ENCODE results near the gene KCP.

The KCP gene

GRCh38 chr7:128902761-128903585 is 7.5 kb downstream of the KCP start:
- H3K4me1 ChIP-seq (ENCODE audit: insufficient read depth, low read length), result no peaks in the 10 kb centered on the region
- no peak overlapping the region for H2AFZ ChIP-seq (ENCODE audit: low read depth, low read length)
- H3K36me3 ChIP-seq (ENCODE audit: insufficient read depth, low read length), result no peaks in the 10 kb centered on the region
- H3K4me3 ChIP-seq (ENCODE audit: low read length), result no peak overlapping the region
- peaks cover 14% of the 10 kb centered on the region for H3K27me3 ChIP-seq (ENCODE audit: insufficient read depth, low read length)
- H3K9me3 ChIP-seq (ENCODE audit: low read length), result no peaks in the 10 kb centered on the region

- Histone ChIP-seq H3K9me3 (ENCODE audit: low read length) (no peaks in the 10 kb centered on the region), H3K27me3 (ENCODE audit: insufficient read depth, low read length) (peaks cover 18% of the 10 kb centered on the region), H3K4me1 (ENCODE audit: insufficient read depth, low read length) (no peaks in the 10 kb centered on the region), H3K36me3 (ENCODE audit: insufficient read depth, low read length) (no peaks in the 10 kb centered on the region), H3K4me3 (ENCODE audit: low read length) (no peak overlapping the region), H2AFZ (ENCODE audit: low read depth, low read length) (no peak overlapping the region)
Observed at GRCh38 chr7:128900237-128900636, 10.3 kb downstream of the KCP start.

GRCh38 chr7:128899392-128899791 is 11.1 kb downstream of the KCP start:
- no peaks in the 10 kb centered on the region for H3K4me1 ChIP-seq (ENCODE audit: insufficient read depth, low read length)
- H3K27me3 ChIP-seq (ENCODE audit: insufficient read depth, low read length), result peaks cover 18% of the 10 kb centered on the region
- no peaks in the 10 kb centered on the region for H3K36me3 ChIP-seq (ENCODE audit: insufficient read depth, low read length)
- no peak overlapping the region for H2AFZ ChIP-seq (ENCODE audit: low read depth, low read length)
- H3K9me3 ChIP-seq (ENCODE audit: low read length), result no peaks in the 10 kb centered on the region
- no peak overlapping the region for H3K4me3 ChIP-seq (ENCODE audit: low read length)

GRCh38 chr7:128895320-128895719 is 15.2 kb downstream of the KCP start:
- no peaks in the 10 kb centered on the region for H3K4me1 ChIP-seq (ENCODE audit: insufficient read depth, low read length)
- H2AFZ ChIP-seq (ENCODE audit: low read depth, low read length), result no peak overlapping the region
- no peaks in the 10 kb centered on the region for H3K9me3 ChIP-seq (ENCODE audit: low read length)
- peaks cover 33% of the 10 kb centered on the region for H3K27me3 ChIP-seq (ENCODE audit: insufficient read depth, low read length)
- no peak overlapping the region for H3K4me3 ChIP-seq (ENCODE audit: low read length)
- H3K36me3 ChIP-seq (ENCODE audit: insufficient read depth, low read length), result no peaks in the 10 kb centered on the region

DNA sequence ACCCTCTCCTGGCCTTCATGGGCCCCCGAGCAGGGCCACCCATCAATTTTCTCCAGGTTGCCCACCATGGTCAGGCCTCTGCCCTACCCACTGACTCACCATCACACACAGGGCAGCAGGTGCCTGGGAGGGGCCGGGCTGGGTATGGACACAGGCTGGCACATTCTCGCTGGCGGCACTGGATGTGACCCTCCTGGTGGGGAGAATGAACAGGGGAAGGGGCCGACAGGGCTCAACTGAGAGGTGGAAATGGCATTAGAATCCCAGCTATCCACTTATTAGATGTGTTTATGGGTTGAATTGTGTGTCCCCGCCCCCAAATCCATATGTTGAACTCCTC is 16.4 kb downstream of the KCP start:
- Histone ChIP-seq H3K9me3 (ENCODE audit: low read length) (no peaks in the 10 kb centered on the region), H3K27me3 (ENCODE audit: insufficient read depth, low read length) (peaks cover 44% of the 10 kb centered on the region), H3K4me3 (ENCODE audit: low read length) (no peak overlapping the region), H2AFZ (ENCODE audit: low read depth, low read length) (no peak overlapping the region), H3K4me1 (ENCODE audit: insufficient read depth, low read length) (no peaks in the 10 kb centered on the region), H3K36me3 (ENCODE audit: insufficient read depth, low read length) (no peaks in the 10 kb centered on the region)

- Histone ChIP-seq H3K36me3 (ENCODE audit: insufficient read depth, low read length) (no peaks in the 10 kb centered on the region), H3K4me1 (ENCODE audit: insufficient read depth, low read length) (no peaks in the 10 kb centered on the region), H2AFZ (ENCODE audit: low read depth, low read length) (no peak overlapping the region), H3K9me3 (ENCODE audit: low read length) (no peaks in the 10 kb centered on the region), H3K4me3 (ENCODE audit: low read length) (no peak overlapping the region), H3K27me3 (ENCODE audit: insufficient read depth, low read length) (peaks cover 50% of the 10 kb centered on the region)
Observed at GRCh38 chr7:128893251-128894100, 17.0 kb downstream of the KCP start.

- Histone ChIP-seq H2AFZ (ENCODE audit: low read depth, low read length) (no peak overlapping the region), H3K27me3 (ENCODE audit: insufficient read depth, low read length) (peaks cover 56% of the 10 kb centered on the region), H3K4me3 (ENCODE audit: low read length) (no peak overlapping the region), H3K4me1 (ENCODE audit: insufficient read depth, low read length) (no peaks in the 10 kb centered on the region), H3K36me3 (ENCODE audit: insufficient read depth, low read length) (no peaks in the 10 kb centered on the region), H3K9me3 (ENCODE audit: low read length) (no peaks in the 10 kb centered on the region)
Observed at GRCh38 chr7:128892521-128893250, 17.8 kb downstream of the KCP start.

DNA sequence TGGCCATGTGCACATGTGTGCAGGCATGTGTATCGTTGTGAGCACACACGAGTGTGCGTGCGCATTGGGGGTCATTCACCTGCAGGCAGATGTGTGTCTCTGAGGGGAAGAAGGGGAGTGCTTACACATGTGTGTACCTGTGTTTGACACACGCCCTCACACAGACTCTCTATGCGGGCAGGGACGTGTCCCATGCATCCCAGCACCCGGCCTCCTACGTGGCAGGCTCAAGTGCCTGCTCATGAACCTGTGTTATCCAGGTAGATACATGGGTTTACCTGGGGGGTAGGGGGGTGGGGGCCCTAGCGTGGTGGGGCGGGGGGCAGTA is 18.6 kb downstream of the KCP start:
- Histone ChIP-seq H3K9me3 (ENCODE audit: low read length) (no peaks in the 10 kb centered on the region), H3K4me1 (ENCODE audit: insufficient read depth, low read length) (no peaks in the 10 kb centered on the region), H3K27me3 (ENCODE audit: insufficient read depth, low read length) (peaks cover 56% of the 10 kb centered on the region), H3K36me3 (ENCODE audit: insufficient read depth, low read length) (no peaks in the 10 kb centered on the region), H2AFZ (ENCODE audit: low read depth, low read length) (no peak overlapping the region), H3K4me3 (ENCODE audit: low read length) (no peak overlapping the region)

GRCh38 chr7:128891110-128891941 is 19.2 kb downstream of the KCP start:
- Histone ChIP-seq H2AFZ (ENCODE audit: low read depth, low read length) (no peak overlapping the region), H3K4me1 (ENCODE audit: insufficient read depth, low read length) (no peaks in the 10 kb centered on the region), H3K36me3 (ENCODE audit: insufficient read depth, low read length) (no peaks in the 10 kb centered on the region), H3K4me3 (ENCODE audit: low read length) (no peak overlapping the region), H3K27me3 (ENCODE audit: insufficient read depth, low read length) (peaks cover 56% of the 10 kb centered on the region), H3K9me3 (ENCODE audit: low read length) (no peaks in the 10 kb centered on the region)

DNA sequence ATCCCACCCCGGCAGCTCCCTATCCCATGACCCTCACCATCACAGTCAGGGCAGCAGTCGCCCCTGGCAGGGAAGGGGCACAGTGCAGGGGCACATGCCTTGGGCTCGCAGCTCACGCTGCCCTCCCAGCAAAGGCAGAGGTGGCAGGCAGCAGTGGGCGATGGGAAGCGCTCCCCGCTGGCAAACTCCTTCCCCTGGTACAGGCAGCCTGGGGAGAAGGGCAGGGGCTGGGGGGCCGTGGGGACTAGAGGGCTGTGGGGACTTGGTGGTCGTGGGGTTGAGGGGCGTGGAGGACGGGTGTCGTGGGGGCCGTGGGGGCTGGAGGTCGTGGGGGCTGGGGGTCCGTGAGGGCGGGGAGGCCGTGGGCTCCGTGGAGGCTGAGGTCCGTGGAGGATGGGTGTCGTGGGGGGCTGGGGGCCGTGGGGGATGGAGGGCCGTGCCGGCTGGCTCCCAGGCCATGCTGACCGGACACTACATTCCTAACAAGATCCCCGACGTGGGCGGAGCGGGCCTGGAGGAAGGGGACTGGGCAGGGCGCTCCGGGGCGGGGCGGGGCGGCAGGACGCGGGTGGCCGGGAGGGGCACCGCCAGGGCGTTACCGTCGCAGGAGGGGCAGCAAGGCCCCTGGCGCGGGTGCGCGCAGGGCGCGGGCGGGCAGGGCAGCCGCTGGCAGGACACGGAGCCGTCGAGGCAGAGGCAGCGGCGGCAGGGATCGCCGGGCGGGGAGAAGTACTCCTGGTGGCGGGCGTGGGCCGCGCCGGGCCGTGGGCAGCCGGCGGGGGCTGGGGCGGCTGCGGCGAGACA is 20.0 kb downstream of the KCP start:
- H3K9me3 ChIP-seq (ENCODE audit: low read length), result no peaks in the 10 kb centered on the region
- H3K4me3 ChIP-seq (ENCODE audit: low read length), result no peak overlapping the region
- no peak overlapping the region for H2AFZ ChIP-seq (ENCODE audit: low read depth, low read length)
- H3K36me3 ChIP-seq (ENCODE audit: insufficient read depth, low read length), result no peaks in the 10 kb centered on the region
- peaks cover 56% of the 10 kb centered on the region for H3K27me3 ChIP-seq (ENCODE audit: insufficient read depth, low read length)
- H3K4me1 ChIP-seq (ENCODE audit: insufficient read depth, low read length), result no peaks in the 10 kb centered on the region

- Histone ChIP-seq H2AFZ (ENCODE audit: low read depth, low read length) (no peak overlapping the region), H3K9me3 (ENCODE audit: low read length) (no peaks in the 10 kb centered on the region), H3K36me3 (ENCODE audit: insufficient read depth, low read length) (no peaks in the 10 kb centered on the region), H3K4me1 (ENCODE audit: insufficient read depth, low read length) (no peaks in the 10 kb centered on the region), H3K27me3 (ENCODE audit: insufficient read depth, low read length) (peaks cover 56% of the 10 kb centered on the region), H3K4me3 (ENCODE audit: low read length) (no peak overlapping the region)
Observed at GRCh38 chr7:128889121-128889520, 21.4 kb downstream of the KCP start.

DNA sequence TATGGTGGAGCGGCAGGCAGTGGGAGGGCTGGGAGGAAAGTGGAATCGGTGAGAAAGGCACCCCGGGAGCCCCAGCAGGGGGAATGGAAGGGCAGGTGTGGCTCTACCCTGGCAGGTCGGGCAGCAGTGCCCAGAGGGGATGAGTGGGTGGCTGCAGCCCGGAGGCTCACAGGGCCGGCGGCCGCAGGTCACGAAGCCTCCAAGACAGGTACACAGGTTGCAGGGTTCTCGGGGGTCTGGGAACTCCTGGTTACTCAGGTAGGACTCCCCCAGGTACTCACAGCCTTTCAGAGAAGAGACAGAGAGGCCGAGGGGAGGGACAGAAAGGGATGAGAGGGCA is 21.8 kb downstream of the KCP start:
- Histone ChIP-seq H3K4me1 (ENCODE audit: insufficient read depth, low read length) (no peaks in the 10 kb centered on the region), H3K4me3 (ENCODE audit: low read length) (no peak overlapping the region), H2AFZ (ENCODE audit: low read depth, low read length) (no peak overlapping the region), H3K36me3 (ENCODE audit: insufficient read depth, low read length) (no peaks in the 10 kb centered on the region), H3K9me3 (ENCODE audit: low read length) (no peaks in the 10 kb centered on the region), H3K27me3 (ENCODE audit: insufficient read depth, low read length) (peaks cover 56% of the 10 kb centered on the region)

All from neuron (in vitro differentiated cells).